ENCODE data around the gene DNAJA4.

DNA sequence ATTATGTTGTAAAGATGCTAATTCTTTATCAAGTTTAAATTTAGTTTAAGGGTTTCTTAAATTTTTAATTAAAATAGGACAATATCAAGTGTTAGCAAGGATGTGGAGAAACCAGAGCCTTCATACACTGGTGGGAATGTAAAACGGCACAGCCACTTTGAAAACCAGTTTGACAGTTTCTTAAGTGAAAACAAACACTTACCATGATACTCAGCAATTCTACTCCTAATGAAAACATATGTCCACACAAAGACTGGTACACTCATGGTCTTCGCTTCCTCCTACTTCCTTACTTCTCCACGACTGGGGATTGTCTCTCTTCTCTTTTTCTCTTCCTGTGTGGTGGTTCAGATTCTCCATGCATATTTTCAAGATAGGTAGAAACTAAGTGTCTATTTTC is 25.9 kb downstream of the DNAJA4 start:
- TF ChIP-seq, protein P1, sequence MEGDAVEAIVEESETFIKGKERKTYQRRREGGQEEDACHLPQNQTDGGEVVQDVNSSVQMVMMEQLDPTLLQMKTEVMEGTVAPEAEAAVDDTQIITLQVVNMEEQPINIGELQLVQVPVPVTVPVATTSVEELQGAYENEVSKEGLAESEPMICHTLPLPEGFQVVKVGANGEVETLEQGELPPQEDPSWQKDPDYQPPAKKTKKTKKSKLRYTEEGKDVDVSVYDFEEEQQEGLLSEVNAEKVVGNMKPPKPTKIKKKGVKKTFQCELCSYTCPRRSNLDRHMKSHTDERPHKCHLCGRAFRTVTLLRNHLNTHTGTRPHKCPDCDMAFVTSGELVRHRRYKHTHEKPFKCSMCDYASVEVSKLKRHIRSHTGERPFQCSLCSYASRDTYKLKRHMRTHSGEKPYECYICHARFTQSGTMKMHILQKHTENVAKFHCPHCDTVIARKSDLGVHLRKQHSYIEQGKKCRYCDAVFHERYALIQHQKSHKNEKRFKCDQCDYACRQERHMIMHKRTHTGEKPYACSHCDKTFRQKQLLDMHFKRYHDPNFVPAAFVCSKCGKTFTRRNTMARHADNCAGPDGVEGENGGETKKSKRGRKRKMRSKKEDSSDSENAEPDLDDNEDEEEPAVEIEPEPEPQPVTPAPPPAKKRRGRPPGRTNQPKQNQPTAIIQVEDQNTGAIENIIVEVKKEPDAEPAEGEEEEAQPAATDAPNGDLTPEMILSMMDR (conservative IDR thresholded peaks at IDR 0.05; ENCODE audit: low read depth in 2 of 2) = no peak
- TF ChIP-seq EZH2 (IDR thresholded peaks at IDR 0.05; ENCODE audit: low read depth, unreplicated experiment) (no peak), POLR2AphosphoS5 (IDR thresholded peaks at IDR 0.05; ENCODE audit: low read depth) (no peak), NANOG (IDR thresholded peaks at IDR 0.05; ENCODE audit: borderline replicate concordance) (no peak), EZH2phosphoT487 (IDR thresholded peaks at IDR 0.05; ENCODE audit: unreplicated experiment) (no peak), JUNB (IDR thresholded peaks at IDR 0.05; ENCODE audit: unreplicated experiment) (no peak), CREB1 (CRISPR knock-in tag; IDR thresholded peaks at IDR 0.05; ENCODE audit: low read depth) (no peak), STAT1 (IDR thresholded peaks at IDR 0.05; ENCODE audit: unreplicated experiment) (no peak), ZNF114 (CRISPR knock-in tag; IDR thresholded peaks at IDR 0.05) (no peak)
- TF ChIP-seq, protein P2, sequence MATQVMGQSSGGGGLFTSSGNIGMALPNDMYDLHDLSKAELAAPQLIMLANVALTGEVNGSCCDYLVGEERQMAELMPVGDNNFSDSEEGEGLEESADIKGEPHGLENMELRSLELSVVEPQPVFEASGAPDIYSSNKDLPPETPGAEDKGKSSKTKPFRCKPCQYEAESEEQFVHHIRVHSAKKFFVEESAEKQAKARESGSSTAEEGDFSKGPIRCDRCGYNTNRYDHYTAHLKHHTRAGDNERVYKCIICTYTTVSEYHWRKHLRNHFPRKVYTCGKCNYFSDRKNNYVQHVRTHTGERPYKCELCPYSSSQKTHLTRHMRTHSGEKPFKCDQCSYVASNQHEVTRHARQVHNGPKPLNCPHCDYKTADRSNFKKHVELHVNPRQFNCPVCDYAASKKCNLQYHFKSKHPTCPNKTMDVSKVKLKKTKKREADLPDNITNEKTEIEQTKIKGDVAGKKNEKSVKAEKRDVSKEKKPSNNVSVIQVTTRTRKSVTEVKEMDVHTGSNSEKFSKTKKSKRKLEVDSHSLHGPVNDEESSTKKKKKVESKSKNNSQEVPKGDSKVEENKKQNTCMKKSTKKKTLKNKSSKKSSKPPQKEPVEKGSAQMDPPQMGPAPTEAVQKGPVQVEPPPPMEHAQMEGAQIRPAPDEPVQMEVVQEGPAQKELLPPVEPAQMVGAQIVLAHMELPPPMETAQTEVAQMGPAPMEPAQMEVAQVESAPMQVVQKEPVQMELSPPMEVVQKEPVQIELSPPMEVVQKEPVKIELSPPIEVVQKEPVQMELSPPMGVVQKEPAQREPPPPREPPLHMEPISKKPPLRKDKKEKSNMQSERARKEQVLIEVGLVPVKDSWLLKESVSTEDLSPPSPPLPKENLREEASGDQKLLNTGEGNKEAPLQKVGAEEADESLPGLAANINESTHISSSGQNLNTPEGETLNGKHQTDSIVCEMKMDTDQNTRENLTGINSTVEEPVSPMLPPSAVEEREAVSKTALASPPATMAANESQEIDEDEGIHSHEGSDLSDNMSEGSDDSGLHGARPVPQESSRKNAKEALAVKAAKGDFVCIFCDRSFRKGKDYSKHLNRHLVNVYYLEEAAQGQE (IDR thresholded peaks at IDR 0.05; ENCODE audit: unreplicated experiment) = no peak
- TF ChIP-seq, protein P3, sequence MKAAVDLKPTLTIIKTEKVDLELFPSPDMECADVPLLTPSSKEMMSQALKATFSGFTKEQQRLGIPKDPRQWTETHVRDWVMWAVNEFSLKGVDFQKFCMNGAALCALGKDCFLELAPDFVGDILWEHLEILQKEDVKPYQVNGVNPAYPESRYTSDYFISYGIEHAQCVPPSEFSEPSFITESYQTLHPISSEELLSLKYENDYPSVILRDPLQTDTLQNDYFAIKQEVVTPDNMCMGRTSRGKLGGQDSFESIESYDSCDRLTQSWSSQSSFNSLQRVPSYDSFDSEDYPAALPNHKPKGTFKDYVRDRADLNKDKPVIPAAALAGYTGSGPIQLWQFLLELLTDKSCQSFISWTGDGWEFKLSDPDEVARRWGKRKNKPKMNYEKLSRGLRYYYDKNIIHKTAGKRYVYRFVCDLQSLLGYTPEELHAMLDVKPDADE (IDR thresholded peaks at IDR 0.05) = no peak
